BLaER1 treated with 17β-estradiol and CSF1 and Interleukin-3, amounts not matched to agents 10 nM and 100 nM (cell line): Measurements from ENCODE around the gene C20orf141.

Source experiments
- H3K27ac ChIP-seq, 11 experiments: shearing (Covaris generic); formaldehyde crosslinking; 2 replicates each; pipeline ENCODE4 v1.8.1; 2022
- H3K27me3 ChIP-seq, 11 experiments: shearing (Covaris generic); formaldehyde crosslinking; 2 replicates each; pipeline ENCODE4 v1.8.1; 2022
- H3K36me3 ChIP-seq, 11 experiments: shearing (Covaris generic); formaldehyde crosslinking; 2 replicates each; pipeline ENCODE4 v1.8.1; 2022
- H3K4me1 ChIP-seq, 10 experiments: shearing (Covaris generic); formaldehyde crosslinking; 2 replicates each; pipeline ENCODE4 v1.8.1; 2022
- H3K4me2 ChIP-seq, 11 experiments: shearing (Covaris generic); formaldehyde crosslinking; 2 replicates each; pipeline ENCODE4 v1.8.1; 2022
- H3K4me3 ChIP-seq, 10 experiments: shearing (Covaris generic); formaldehyde crosslinking; 2 replicates each; pipeline ENCODE4 v1.8.1; 2022
- H3K9ac ChIP-seq, 11 experiments: shearing (Covaris generic); formaldehyde crosslinking; 2 replicates each; pipeline ENCODE4 v1.8.1; 2022
- H3K9me3 ChIP-seq, 11 experiments: shearing (Covaris generic); formaldehyde crosslinking; replicated peaks in 1 of 11; 2 replicates each; pipeline ENCODE4 v1.8.1; 2022
- H4K20me1 ChIP-seq, 11 experiments: shearing (Covaris generic); formaldehyde crosslinking; 2 replicates each; pipeline ENCODE4 v1.8.1; 2022
- Cebpa-rat ChIP-seq, 11 experiments: shearing (Covaris generic); IDR thresholded peaks; 2 replicates each; pipeline ENCODE4 v1.8.1; 2022

Gene C20orf141

DNA sequence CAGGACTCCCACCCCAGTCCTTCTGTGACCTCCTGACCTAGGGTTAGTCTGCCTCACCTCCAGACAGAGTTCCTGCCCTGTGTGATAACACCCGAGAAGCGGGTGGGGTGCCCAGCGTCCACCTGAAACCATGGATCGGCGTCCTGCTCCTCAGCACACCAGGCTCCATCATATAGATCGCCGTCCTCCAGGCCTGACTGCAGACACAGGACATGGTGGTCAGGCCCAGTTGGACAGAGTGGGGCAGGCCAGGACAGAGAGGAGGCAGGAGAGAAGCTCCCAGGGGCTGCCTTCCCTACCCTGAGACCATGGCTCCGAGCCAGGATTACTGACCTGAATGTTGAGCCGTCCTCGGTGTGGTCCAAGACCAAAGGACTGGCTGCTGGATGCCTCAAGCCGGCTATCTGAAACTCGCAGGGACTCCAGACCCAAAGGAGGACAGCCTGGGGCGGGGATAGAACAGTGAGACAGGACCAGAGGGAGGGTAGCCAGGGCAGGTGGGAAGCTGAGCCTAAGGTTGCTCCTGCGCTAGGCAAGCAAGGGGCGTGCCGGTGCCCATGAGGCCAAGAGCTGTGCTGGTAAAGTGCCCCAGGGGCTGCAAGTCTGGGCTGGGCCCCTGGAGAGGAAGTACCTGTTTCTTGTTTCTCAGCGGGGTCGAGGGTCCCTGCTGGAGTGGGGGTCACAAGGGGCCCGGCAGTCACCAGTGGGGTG lies 16.5 kb upstream of the C20orf141 start:
- Histone ChIP-seq H3K4me3 (peak overlapping the region in 9 of 10 experiments; percentile 68 to 94 (median 88); a peak in 18 of 20 replicates), H4K20me1 (peaks cover 0 to 55% (median 48%) of the 10 kb centered on the region in 11 experiments; a peak in 18 of 22 replicates), H3K27ac (peak overlapping the region in 10 of 11 experiments; percentile 82 to 100 (median 97); a peak in 20 of 22 replicates), H3K4me1 (peaks cover 34 to 67% (median 47%) of the 10 kb centered on the region in 10 experiments), H3K36me3 (peaks cover 10 to 56% (median 54%) of the 10 kb centered on the region in 11 experiments; a peak in 21 of 22 replicates), H3K27me3 (no peaks in the 10 kb centered on the region), H3K9ac (peak overlapping the region in 10 of 11 experiments; percentile 84 to 99 (median 98); a peak in 19 of 22 replicates), H3K9me3 (no peaks in the 10 kb centered on the region), H3K4me2 (peak overlapping the region; percentile 89 to 99 (median 92))
- TF ChIP-seq Cebpa-rat (IDR thresholded peaks at IDR 0.05): no peak

DNA sequence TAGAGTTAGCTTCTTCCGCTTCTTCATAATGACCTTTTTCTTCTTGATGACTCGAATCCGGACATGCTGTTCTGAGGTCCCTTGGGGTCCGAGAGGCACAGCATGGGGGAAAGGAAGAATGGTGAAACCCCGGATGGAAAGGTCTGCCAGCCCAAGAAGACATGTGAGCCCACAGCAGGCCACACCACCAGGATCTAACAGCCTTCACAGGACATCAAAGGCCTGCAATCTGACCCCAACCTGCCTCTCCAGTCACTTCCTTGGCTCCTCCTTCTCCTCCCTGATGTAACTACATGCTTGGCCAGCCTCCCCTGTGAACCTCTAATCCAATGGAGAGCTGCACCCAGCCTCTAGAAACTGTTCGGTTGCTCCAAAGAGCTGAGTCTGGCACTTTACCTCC lies 16.0 kb upstream of the C20orf141 start:
- Histone ChIP-seq H3K4me2 (peak overlapping the region; percentile 89 to 99 (median 92)), H3K9me3 (no peaks in the 10 kb centered on the region), H3K9ac (peak overlapping the region in 10 of 11 experiments; percentile 84 to 99 (median 98); a peak in 19 of 22 replicates), H3K4me1 (peaks cover 34 to 67% (median 47%) of the 10 kb centered on the region in 10 experiments), H3K36me3 (peaks cover 10 to 50% (median 49%) of the 10 kb centered on the region in 11 experiments; a peak in 21 of 22 replicates), H4K20me1 (peaks cover 0 to 50% (median 47%) of the 10 kb centered on the region in 11 experiments; a peak in 18 of 22 replicates), H3K27ac (peak overlapping the region; percentile 19 to 100 (median 97); a peak in 21 of 22 replicates), H3K27me3 (peaks cover 0 to 4% (median 2%) of the 10 kb centered on the region in 11 experiments; a peak in 9 of 22 replicates), H3K4me3 (peak overlapping the region; percentile 58 to 94 (median 86))
- TF ChIP-seq Cebpa-rat (IDR thresholded peaks at IDR 0.05): 0 out of 22 replicates have a peak, but pooled peaks of 1 of the 11 experiments have one; percentile 52

DNA sequence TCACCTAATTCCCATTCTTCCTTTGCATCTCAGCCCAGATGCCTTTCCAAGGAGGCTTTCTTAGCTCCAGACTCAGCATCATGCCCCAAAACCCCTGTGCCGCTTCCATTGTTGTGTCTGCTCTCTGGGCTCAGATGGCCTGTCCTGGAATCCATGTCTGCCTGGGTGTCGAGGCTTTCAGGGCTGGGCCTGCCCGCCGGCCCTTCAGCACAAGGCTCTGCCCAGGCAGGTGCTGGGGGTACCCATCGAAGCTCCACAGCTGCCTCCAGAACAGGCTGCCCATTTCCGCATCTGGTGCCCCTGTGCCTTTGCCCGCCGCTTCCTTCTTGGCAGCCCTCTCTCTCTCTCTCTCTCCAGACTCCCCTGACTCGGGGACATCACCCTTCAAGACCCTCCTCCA lies 15.5 kb upstream of the C20orf141 start:
- Histone ChIP-seq H3K36me3 (peaks cover 10 to 46% (median 44%) of the 10 kb centered on the region in 11 experiments; a peak in 21 of 22 replicates), H3K4me1 (peaks cover 34 to 67% (median 47%) of the 10 kb centered on the region in 10 experiments), H4K20me1 (peaks cover 0 to 45% (median 43%) of the 10 kb centered on the region in 11 experiments; a peak in 18 of 22 replicates), H3K4me3 (peak overlapping the region; percentile 58 to 94 (median 86)), H3K4me2 (peak overlapping the region; percentile 89 to 99 (median 92)), H3K9ac (peak overlapping the region; percentile 79 to 99 (median 97); a peak in 21 of 22 replicates), H3K27me3 (peaks cover 0 to 9% (median 6%) of the 10 kb centered on the region in 11 experiments; a peak in 10 of 22 replicates), H3K9me3 (no peaks in the 10 kb centered on the region), H3K27ac (peak overlapping the region; percentile 19 to 100 (median 97); a peak in 21 of 22 replicates)
- no peak for TF ChIP-seq Cebpa-rat (IDR thresholded peaks at IDR 0.05)

DNA sequence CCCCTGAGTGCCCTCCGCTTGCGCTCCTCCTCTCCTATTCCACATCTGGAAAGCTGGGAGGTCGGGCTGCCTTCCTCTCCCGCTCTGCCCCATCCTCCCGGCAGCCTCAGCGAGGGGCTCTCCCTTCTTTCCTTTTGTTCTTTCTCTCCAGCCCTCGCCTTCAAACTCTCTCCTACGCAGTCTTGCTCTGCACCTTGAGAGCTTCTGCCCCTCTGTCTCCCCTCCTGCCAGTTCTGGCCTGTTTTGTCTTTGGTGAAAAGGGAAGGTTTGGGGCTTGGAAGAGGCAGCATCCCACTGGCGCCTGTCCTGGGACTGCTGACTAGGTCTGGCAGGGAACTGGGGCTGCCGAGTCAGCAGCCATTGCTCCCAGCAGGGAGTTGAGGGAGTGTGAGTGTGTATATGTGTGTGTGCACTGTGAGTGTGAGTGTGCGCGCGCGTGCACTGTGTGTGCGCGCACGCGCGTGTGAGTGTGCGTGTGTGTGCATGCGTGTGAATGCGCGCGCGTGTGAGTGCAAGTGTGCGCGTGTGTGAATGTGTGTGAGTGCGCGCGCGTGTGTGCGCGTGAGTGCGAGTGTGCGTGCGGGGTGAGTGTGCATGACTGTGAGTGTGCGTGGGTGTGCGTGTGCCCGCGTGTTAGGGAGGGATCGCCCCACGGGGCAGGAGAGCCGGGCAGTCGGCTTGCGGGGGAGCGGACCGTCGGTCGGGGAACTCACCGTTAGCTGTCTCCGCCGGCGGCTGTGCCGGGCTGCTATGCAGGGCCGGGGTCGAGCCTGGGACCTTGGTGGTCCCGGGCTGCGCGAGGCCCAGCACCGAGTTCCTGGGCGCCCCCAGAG lies 14.9 kb upstream of the C20orf141 start:
- peak overlapping the region; percentile 55 to 100 (median 97); a peak in 21 of 22 replicates for H3K27ac ChIP-seq
- peak overlapping the region; percentile 58 to 94 (median 86) for H3K4me3 ChIP-seq
- H3K4me2 ChIP-seq: peak overlapping the region; percentile 89 to 99 (median 92)
- H3K4me1 ChIP-seq: peaks cover 34 to 66% (median 47%) of the 10 kb centered on the region in 10 experiments
- H3K9me3 ChIP-seq: no peaks in the 10 kb centered on the region
- peaks cover 10 to 40% (median 38%) of the 10 kb centered on the region in 11 experiments; a peak in 21 of 22 replicates for H3K36me3 ChIP-seq
- no peak for TF ChIP-seq Cebpa-rat (IDR thresholded peaks at IDR 0.05)
- H3K27me3 ChIP-seq: peaks cover 0 to 15% (median 13%) of the 10 kb centered on the region in 11 experiments; a peak in 15 of 22 replicates
- peak overlapping the region; percentile 79 to 99 (median 97) for H3K9ac ChIP-seq
- peaks cover 0 to 39% (median 36%) of the 10 kb centered on the region in 11 experiments; a peak in 18 of 22 replicates for H4K20me1 ChIP-seq

DNA sequence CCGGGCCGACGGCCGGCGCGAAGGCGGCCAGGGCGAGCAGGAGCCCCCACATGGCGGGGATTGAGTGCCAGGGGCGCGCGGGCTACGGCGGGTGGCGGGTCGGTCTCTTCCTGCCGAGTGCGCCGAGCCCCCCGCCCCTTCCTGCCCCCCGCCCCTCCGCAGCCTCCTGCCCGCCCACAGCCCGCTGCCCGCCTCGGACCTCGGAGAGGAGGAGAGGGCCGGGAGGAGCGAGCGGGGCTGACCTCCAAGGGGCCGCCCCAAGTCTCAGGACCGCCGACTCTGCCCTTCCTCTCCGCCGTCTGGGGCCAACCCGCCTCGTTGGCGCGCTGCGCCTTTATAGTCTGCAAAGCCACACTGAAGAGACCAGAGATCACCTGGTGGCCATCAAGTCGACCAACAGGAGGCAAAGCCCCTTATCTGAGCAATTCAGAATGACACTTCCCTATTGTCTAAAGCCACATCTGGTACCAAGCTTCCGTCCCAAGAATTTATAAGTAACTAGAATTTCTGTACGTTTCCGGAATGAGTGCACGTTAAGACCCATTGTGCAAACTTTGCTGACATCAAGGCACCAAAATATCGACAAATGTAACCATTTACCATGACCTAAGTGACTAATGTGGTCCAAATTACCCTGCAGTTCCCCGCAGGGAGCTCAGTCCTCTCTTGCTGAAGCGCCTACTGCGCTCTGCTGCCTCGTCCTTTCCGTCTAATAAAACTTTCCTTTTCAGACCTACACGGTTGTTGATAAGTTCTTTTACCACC lies 14.1 kb upstream of the C20orf141 start, which contains the start of gene CPXM1:
Gene CPXM1 (minus strand): TSS at position 107 of the 765 bp plus-strand sequence. CDS start 55 bp downstream, at position 52.
- peak in 8 of 11 experiments; percentile 44 to 97 (median 66); a peak in 15 of 22 replicates for TF ChIP-seq Cebpa-rat (IDR thresholded peaks at IDR 0.05)
- Histone ChIP-seq H3K9ac (peak within 1 kb of the TSS; percentile 79 to 99 (median 97)), H3K27ac (peak within 1 kb of the TSS; percentile 55 to 100 (median 97); a peak in 21 of 22 replicates), H3K4me3 (peak within 1 kb of the TSS; percentile 58 to 94 (median 86)), H3K4me2 (peak within 1 kb of the TSS; percentile 89 to 99 (median 92)), H4K20me1 (peaks cover 0 to 31% (median 28%) of the 10 kb centered on the region in 11 experiments; a peak in 18 of 22 replicates), H3K27me3 (peaks cover 5 to 23% (median 20%) of the 10 kb centered on the region in 11 experiments; a peak in 17 of 22 replicates), H3K36me3 (peaks cover 6 to 32% (median 30%) of the 10 kb centered on the region in 11 experiments; a peak in 21 of 22 replicates), H3K9me3 (no peaks in the 10 kb centered on the region), H3K4me1 (peaks cover 34 to 58% (median 47%) of the 10 kb centered on the region in 10 experiments)

DNA sequence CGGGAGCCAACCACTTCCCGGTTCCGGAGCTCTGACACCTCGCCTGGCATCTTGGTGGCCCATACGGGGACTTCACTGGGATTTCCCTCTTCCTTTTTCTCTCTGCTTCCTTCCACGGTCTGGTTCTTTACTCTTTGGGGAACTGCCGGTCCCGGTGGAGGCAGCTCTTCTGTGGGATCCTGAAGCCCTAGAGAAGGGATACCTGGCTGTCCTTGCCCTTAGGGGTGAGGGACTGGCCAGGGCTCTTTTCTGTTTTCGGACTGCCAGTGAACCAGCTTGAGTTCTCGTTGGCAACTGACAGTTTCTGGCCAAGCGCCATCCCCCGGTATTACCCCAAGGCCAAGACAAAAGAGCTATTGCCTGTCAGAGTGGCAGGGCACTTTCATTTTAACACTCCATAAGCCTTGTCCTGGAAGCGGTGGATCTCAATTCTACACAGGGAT lies 13.5 kb upstream of the C20orf141 start:
- peak overlapping the region in 10 of 11 experiments; percentile 84 to 99 (median 98); a peak in 20 of 22 replicates for H3K9ac ChIP-seq
- peak overlapping the region; percentile 58 to 94 (median 86); a peak in 19 of 20 replicates for H3K4me3 ChIP-seq
- H3K27ac ChIP-seq: peak overlapping the region in 10 of 11 experiments; percentile 82 to 100 (median 97); a peak in 20 of 22 replicates
- no peaks in the 10 kb centered on the region for H3K9me3 ChIP-seq
- H4K20me1 ChIP-seq: peaks cover 0 to 25% (median 22%) of the 10 kb centered on the region in 11 experiments; a peak in 18 of 22 replicates
- H3K4me1 ChIP-seq: peaks cover 34 to 52% (median 44%) of the 10 kb centered on the region in 10 experiments
- peaks cover under 1 to 26% (median 24%) of the 10 kb centered on the region in 11 experiments; a peak in 21 of 22 replicates for H3K36me3 ChIP-seq
- H3K4me2 ChIP-seq: peak overlapping the region; percentile 89 to 99 (median 92)
- TF ChIP-seq Cebpa-rat (IDR thresholded peaks at IDR 0.05): no peak
- H3K27me3 ChIP-seq: peaks cover 5 to 29% (median 26%) of the 10 kb centered on the region in 11 experiments; a peak in 17 of 22 replicates

DNA sequence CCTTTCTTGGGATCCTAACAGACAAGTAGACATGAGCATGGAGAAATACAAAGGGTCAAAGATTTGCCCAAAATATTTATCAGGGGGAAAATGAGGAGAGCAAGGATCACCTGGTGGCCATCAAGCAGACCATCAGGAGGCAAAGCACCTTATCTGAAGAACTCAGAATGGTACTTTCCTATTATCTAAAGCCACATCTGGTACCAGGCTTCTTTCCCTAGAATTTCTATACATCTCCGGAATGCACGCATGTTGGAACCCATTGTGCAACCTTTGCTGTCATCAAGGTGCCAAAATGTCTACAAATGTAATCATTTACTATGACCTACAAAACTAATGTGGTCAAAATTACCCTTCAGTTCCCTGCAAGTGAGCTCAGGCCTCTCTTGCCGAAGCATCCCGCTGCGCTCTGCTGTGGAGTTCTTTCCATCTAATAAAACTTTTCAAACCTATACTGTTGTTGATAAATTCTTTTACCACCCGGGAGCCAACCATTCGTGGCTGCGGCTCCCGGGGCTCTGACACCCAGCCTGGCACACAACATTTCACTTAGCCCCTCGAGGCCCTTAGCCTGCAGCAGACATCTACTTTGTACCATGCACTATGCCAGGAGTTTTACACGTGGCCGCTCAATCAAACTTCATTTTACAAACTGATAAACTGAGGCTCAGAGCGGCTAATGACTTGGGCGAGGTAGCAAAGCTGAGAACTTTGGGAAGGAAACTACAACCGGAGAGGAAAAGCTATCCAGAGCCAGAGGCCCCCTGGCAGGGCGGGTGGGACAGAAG lies 10.6 kb upstream of the C20orf141 start:
- H3K4me3 ChIP-seq: no peak overlapping the region
- no peak for TF ChIP-seq Cebpa-rat (IDR thresholded peaks at IDR 0.05)
- no peak overlapping the region for H3K9ac ChIP-seq
- peaks cover 5 to 36% (median 27%) of the 10 kb centered on the region in 11 experiments; a peak in 17 of 22 replicates for H3K27me3 ChIP-seq
- H3K4me1 ChIP-seq: peaks cover 13 to 23% (median 16%) of the 10 kb centered on the region in 10 experiments
- no peak overlapping the region for H3K27ac ChIP-seq
- H3K9me3 ChIP-seq: no peaks in the 10 kb centered on the region
- H3K4me2 ChIP-seq: no peak overlapping the region
- no peaks in the 10 kb centered on the region for H4K20me1 ChIP-seq
- H3K36me3 ChIP-seq: no peaks in the 10 kb centered on the region
